ENCODE measurements around the gene BMF.
A peak's percentile ranks its signal among the peaks of the same experiment; 100 is the strongest.
"Not testable (repeated sequence)": the region's sequence is repeated elsewhere in the genome, so short reads cannot be mapped to it uniquely, and the experiment has no call there.

Gene BMF

GRCh38 chr15:40125950-40126349 lies 17.3 kb upstream of the BMF start:
- DNase-seq: no peak

- not testable (repeated sequence) for DNase-seq
Observed at GRCh38 chr15:40124807-40125285, 16.2 kb upstream of the BMF start.

- not testable (repeated sequence) for DNase-seq
Observed at GRCh38 chr15:40124333-40124732, 15.7 kb upstream of the BMF start.

- not testable (repeated sequence) for DNase-seq
Observed at GRCh38 chr15:40123863-40124262, 15.2 kb upstream of the BMF start.

- DNase-seq: not testable (repeated sequence)
Observed at GRCh38 chr15:40122989-40123388, 14.3 kb upstream of the BMF start.

GRCh38 chr15:40121911-40122638 lies 13.4 kb upstream of the BMF start:
- DNase-seq: no peak

GRCh38 chr15:40118473-40118872 lies 9.8 kb upstream of the BMF start:
- no peak for DNase-seq

GRCh38 chr15:40115670-40116093 lies 7.0 kb upstream of the BMF start:
- DNase-seq: no peak

GRCh38 chr15:40115106-40115505 lies 6.4 kb upstream of the BMF start:
- DNase-seq: not testable (repeated sequence)

GRCh38 chr15:40114218-40114617 lies 5.5 kb upstream of the BMF start:
- no peak for DNase-seq

- no peak for DNase-seq
Observed at GRCh38 chr15:40112789-40113188, 4.1 kb upstream of the BMF start.

- DNase-seq: no peak
Observed at GRCh38 chr15:40111888-40112287, 3.2 kb upstream of the BMF start.

GRCh38 chr15:40110866-40111550 lies 2.3 kb upstream of the BMF start:
- DNase-seq: no peak

GRCh38 chr15:40108061-40108854 lies 421 bp downstream of the BMF start:
- no peak for DNase-seq

GRCh38 chr15:40106203-40107161 lies 2.2 kb downstream of the BMF start:
- no peak for DNase-seq

GRCh38 chr15:40105517-40106202 lies 3.0 kb downstream of the BMF start:
- peak; percentile 66 for DNase-seq

GRCh38 chr15:40104865-40105516 lies 3.7 kb downstream of the BMF start:
- DNase-seq: peak; percentile 71

- DNase-seq: no peak
Observed at GRCh38 chr15:40104296-40104864, 4.3 kb downstream of the BMF start.

- no peak for DNase-seq
Observed at GRCh38 chr15:40103864-40104271, 4.8 kb downstream of the BMF start.
